WTC11 (cell line): Measurements from ENCODE around the gene TTC7B. TPM values are rescaled to one million over a fixed set of nuclear protein-coding genes. Genes with fewer than 3 reads are reported as not detected.

Experiments used
- total RNA-seq: library from RNA; stranded (reverse); gene quantifications from 3 replicates; pipeline ENCODE4 v1.2.3, GENCODE V29; 2021

The TTC7B gene
- total RNA-seq, 1 experiment from 2014 or later: 27.6 TPM

Other genes with a start within 250 kb of the TTC7B start
- gene RPS6KA5, start 244.2 kb upstream of the TTC7B start, total RNA-seq: 3.7 to 5.3 TPM (median 5.2 TPM) in 3 replicates